ENCODE results near the gene TMEM163. TPM values are rescaled to one million over a fixed set of nuclear protein-coding genes. Genes with fewer than 3 reads are reported as not detected.

Gene TMEM163
- total RNA-seq, 3 donors from 2014 or later, result 0.41 to 1.5 (median 0.60) TPM

GRCh38 chr2:134739879-134740301 lies 21.1 kb upstream of the TMEM163 start:
- DNase-seq (peak in 1 of 3 donors; percentile 25), ATAC-seq (peak; percentile 76)
- H3K4me1 ChIP-seq (ENCODE audit: low read depth), result no peaks in the 10 kb centered on the region
- H3K36me3 ChIP-seq (ENCODE audit: low read depth), result no peaks in the 10 kb centered on the region
- H3K9me3 ChIP-seq, result no peaks in the 10 kb centered on the region
- intact Hi-C loops (cut with DNase I, micrococcal nuclease), result no loop called here
- TF ChIP-seq CTCF (IDR thresholded peaks at IDR 0.05), result no peak
- H3K4me3 ChIP-seq, result no peak overlapping the region

- H3K9me3 ChIP-seq, result no peaks in the 10 kb centered on the region
- DNase-seq (no peak), ATAC-seq (peak; percentile 47)
- intact Hi-C loops (cut with DNase I, micrococcal nuclease), result no loop called here
- no peak overlapping the region for H3K4me3 ChIP-seq
- no peaks in the 10 kb centered on the region for H3K36me3 ChIP-seq (ENCODE audit: low read depth)
- no peak for TF ChIP-seq CTCF (IDR thresholded peaks at IDR 0.05)
- H3K4me1 ChIP-seq (ENCODE audit: low read depth), result no peaks in the 10 kb centered on the region
Observed at GRCh38 chr2:134739236-134739878, 20.6 kb upstream of the TMEM163 start.

- DNase-seq (no peak), ATAC-seq (no peak)
- Histone ChIP-seq H3K4me1 (ENCODE audit: low read depth) (no peaks in the 10 kb centered on the region), H3K9me3 (no peaks in the 10 kb centered on the region), H3K4me3 (no peak overlapping the region), H3K36me3 (ENCODE audit: low read depth) (no peaks in the 10 kb centered on the region)
- intact Hi-C loops (cut with DNase I, micrococcal nuclease), result no loop called here
- TF ChIP-seq CTCF (IDR thresholded peaks at IDR 0.05), result no peak
Observed at GRCh38 chr2:134738141-134738870, 19.5 kb upstream of the TMEM163 start.

- no peaks in the 10 kb centered on the region for H3K9me3 ChIP-seq
- H3K4me1 ChIP-seq (ENCODE audit: low read depth), result no peaks in the 10 kb centered on the region
- DNase-seq, result no peak
- peak; percentile 83 for ATAC-seq
- no peak overlapping the region for H3K4me3 ChIP-seq
- no peak for TF ChIP-seq CTCF (IDR thresholded peaks at IDR 0.05)
- H3K36me3 ChIP-seq (ENCODE audit: low read depth), result no peaks in the 10 kb centered on the region
- intact Hi-C loops (cut with DNase I, micrococcal nuclease), result no loop called here
Observed at GRCh38 chr2:134737671-134738070, 18.9 kb upstream of the TMEM163 start.

GRCh38 chr2:134736167-134736880 lies 17.5 kb upstream of the TMEM163 start:
- H3K9me3 ChIP-seq, result no peaks in the 10 kb centered on the region
- H3K4me1 ChIP-seq (ENCODE audit: low read depth), result no peaks in the 10 kb centered on the region
- ATAC-seq (no peak), DNase-seq (no peak)
- intact Hi-C loops (cut with DNase I, micrococcal nuclease), result no loop called here
- H3K36me3 ChIP-seq (ENCODE audit: low read depth), result no peaks in the 10 kb centered on the region
- TF ChIP-seq CTCF (IDR thresholded peaks at IDR 0.05), result no peak
- no peak overlapping the region for H3K4me3 ChIP-seq
